A549 (cell line): ENCODE measurements around the gene ZNF804B. TPM values are rescaled to one million over a fixed set of nuclear protein-coding genes. Genes with fewer than 3 reads are reported as not detected.

Source experiments
- ATAC-seq, 2 experiments: fragments of 200-7000 bp in 1 of 2; fragments of >200 bp in 1 of 2; cut with Nextera tagmentation in 1 of 2; cut with Tn5 transposase in 1 of 2; 3 replicates each; pipeline versions ENCODE4 v1.8.0 to v1.9.1; 2018 to 2020; ENCODE audit warnings: mild to moderate bottlenecking in 1 of 2, moderate library complexity in 1 of 2
- CTCF ChIA-PET: fragments of 300-600 bp; sonication (Branson Sonifier 250); formaldehyde crosslinking; extraction: SDS; loops from one replicate; lab custom pipeline; 2021; ENCODE audit warnings: antibody characterized with exemption, inconsistent platforms; lab: Yijun Ruan, JAX
- POLR2A ChIA-PET: fragments of 350-600 bp; formaldehyde crosslinking; extraction: SDS; loops from one replicate; lab custom pipeline; 2021; ENCODE audit warnings: antibody characterized with exemption, inconsistent platforms; lab: Yijun Ruan, JAX
- DNase-seq, 2 experiments: peaks; one replicate each; pipeline versions ENCODE4 v3.0.0 to v3.0.0-alpha.2; 2011 to 2016; ENCODE audit warnings: low read depth in 1 of 2, low spot score in 1 of 2
- FAIRE-seq: peaks from 2 replicates; lab custom pipeline; 2011; peaks lifted over from hg19 to GRCh38; lab: Jason Lieb, UNC
- H3K27ac ChIP-seq, 2 experiments: fragments of >200 bp; sonication (Bioruptor Twin); formaldehyde crosslinking; 3 replicates each; pipeline ENCODE4 v1.5.1; 2016 to 2017
- H3K4me1 ChIP-seq: fragments of >200 bp; sonication (Bioruptor Twin); formaldehyde crosslinking; 3 replicates; pipeline ENCODE4 v1.6.1; 2016
- H3K4me2 ChIP-seq: fragments of >200 bp; sonication (Bioruptor Twin); formaldehyde crosslinking; 3 replicates; pipeline ENCODE4 v1.6.1; 2016
- H3K4me3 ChIP-seq: fragments of >200 bp; sonication (Bioruptor Twin); formaldehyde crosslinking; 3 replicates; pipeline ENCODE4 v1.5.1; 2016
- H3K9me3 ChIP-seq: fragments of >200 bp; sonication (Bioruptor Twin); formaldehyde crosslinking; 3 replicates; pipeline ENCODE4 v1.6.1; 2016
- CBX2 ChIP-seq: fragments of 200-600 bp; sonication (generic); IDR thresholded peaks from 2 replicates; pipeline ENCODE4 v1.6.1; 2016; ENCODE audit warnings: low read depth, mild to moderate bottlenecking, borderline replicate concordance
- CEBPB ChIP-seq, 2 experiments: fragments of >200 bp in 1 of 2; sonication (Bioruptor Twin) in 1 of 2; formaldehyde crosslinking in 1 of 2; IDR thresholded peaks; 2 replicates each; pipeline ENCODE4 v1.6.1; 2012 to 2016
- CHD4 ChIP-seq: fragments of 200-600 bp; sonication (generic); IDR thresholded peaks from 2 replicates; pipeline ENCODE4 v1.6.1; 2016; ENCODE audit warnings: antibody characterized with exemption, mild to moderate bottlenecking, borderline replicate concordance
- FOSL2 ChIP-seq, 2 experiments: fragments of 450-650 bp in 1 of 2; fragments of >200 bp in 1 of 2; sonication (Bioruptor Twin) in 1 of 2; formaldehyde crosslinking; IDR thresholded peaks; 2 replicates each; pipeline versions ENCODE4 v1.5.0 to v1.6.1; 2016 to 2020; ENCODE audit warnings: mild to moderate bottlenecking in 1 of 2, moderate library complexity in 1 of 2
- GATA3 ChIP-seq: IDR thresholded peaks from 2 replicates; pipeline ENCODE4 v1.6.1; 2012; ENCODE audit warnings: borderline replicate concordance
- HDAC2 ChIP-seq: fragments of 200-600 bp; sonication (generic); IDR thresholded peaks from 2 replicates; pipeline ENCODE4 v1.6.1; 2016
- JUN ChIP-seq, 2 experiments: fragments of >200 bp; sonication (Bioruptor Twin); formaldehyde crosslinking; IDR thresholded peaks; 2 replicates in 1 of 2; 3 replicates in 1 of 2; pipeline ENCODE4 v1.6.1; 2016 to 2017
- MAFK ChIP-seq: fragments of 450-650 bp; IDR thresholded peaks from 2 replicates; pipeline ENCODE4 v1.6.1; 2014; ENCODE audit not compliant: partially characterized antibody
- MYC ChIP-seq: IDR thresholded peaks from 2 replicates; pipeline ENCODE4 v1.6.1; 2012; ENCODE audit warnings: mild to moderate bottlenecking, inconsistent platforms, low read length, improper control_type of control experiment, borderline replicate concordance
- NR3C1 ChIP-seq: fragments of >200 bp; sonication (Bioruptor Twin); formaldehyde crosslinking; IDR thresholded peaks from 3 replicates; pipeline ENCODE4 v1.6.1; 2017
- RAD21 ChIP-seq, 2 experiments: fragments of >200 bp in 1 of 2; sonication (Bioruptor Twin) in 1 of 2; formaldehyde crosslinking in 1 of 2; IDR thresholded peaks in 1 of 2; conservative IDR thresholded peaks in 1 of 2; 2 replicates in 1 of 2; 3 replicates in 1 of 2; pipeline ENCODE4 v1.6.1; 2012 to 2018; ENCODE audit warnings: inconsistent platforms in 1 of 2
- RARB ChIP-seq: fragments of 250-450 bp; sonication (Bioruptor Pico); IDR thresholded peaks from 2 replicates; pipeline ENCODE4 v1.8.0; 2021; ENCODE audit warnings: mild to moderate bottlenecking, moderate library complexity
- RFX5 ChIP-seq: fragments of 450-650 bp; IDR thresholded peaks from 2 replicates; pipeline ENCODE4 v1.7.1; 2014; ENCODE audit warnings: antibody characterized with exemption, mild to moderate bottlenecking, moderate library complexity
- SMC3 ChIP-seq: fragments of >200 bp; sonication (Bioruptor Twin); formaldehyde crosslinking; IDR thresholded peaks from 3 replicates; pipeline ENCODE4 v1.6.1; 2018; ENCODE audit warnings: inconsistent platforms
- TP53 ChIP-seq: fragments of 250-450 bp; sonication (Bioruptor Pico); IDR thresholded peaks from 2 replicates; pipeline ENCODE4 v1.5.0; 2021; ENCODE audit warnings: mild to moderate bottlenecking, moderate library complexity
- WGBS: methylation state at CpG from one replicate; pipeline ENCODE4 v1.1.6; 2017; ENCODE audit errors: missing lambda C conversion rate; 5-methylcytosine and 5-hydroxymethylcytosine counted together
- polyA plus RNA-seq, 4 experiments: library from polyadenylated mRNA; depleted of rRNA in 3 of 4; stranded (reverse); fragments of >200 nt; fragmentation: RNase III in 1 of 4; extraction: RNeasy Plus Mini Kit Qiagen cat#74134 plus additional on column Dnase treatment in 1 of 4; gene quantifications; 2 replicates in 3 of 4; 3 replicates in 1 of 4; pipeline ENCODE4 v1.2.3, GENCODE V29; 2011 to 2017
- TF ChIP-seq, protein P1 (sequence below): fragments of 450-650 bp; IDR thresholded peaks from 2 replicates; pipeline ENCODE4 v1.6.1; 2014; ENCODE audit warnings: antibody characterized with exemption
- TF ChIP-seq, protein P2 (sequence below): fragments of 200-600 bp; sonication (generic); IDR thresholded peaks from 2 replicates; pipeline ENCODE4 v1.6.1; 2016; ENCODE audit warnings: antibody characterized with exemption, mild to moderate bottlenecking, moderate library complexity
- TF ChIP-seq, protein P3 (sequence below): fragments of >200 bp; sonication (Bioruptor Twin); formaldehyde crosslinking; IDR thresholded peaks from 3 replicates; pipeline ENCODE4 v1.6.1; 2016
- TF ChIP-seq, protein P4 (sequence below): IDR thresholded peaks from 2 replicates; pipeline ENCODE4 v1.6.1; 2012
- TF ChIP-seq, protein P5 (sequence below): IDR thresholded peaks from 2 replicates; pipeline ENCODE4 v1.6.1; 2012; ENCODE audit warnings: low read depth, borderline replicate concordance
- TF ChIP-seq, protein P6 (sequence below): fragments of >200 bp; sonication (Bioruptor Twin); formaldehyde crosslinking; IDR thresholded peaks from 2 replicates; pipeline ENCODE4 v1.6.1; 2016

ZNF804B gene
- polyA plus RNA-seq, 2 of the 4 experiments (the other 2 are of a cell fraction), result not detected

DNA sequence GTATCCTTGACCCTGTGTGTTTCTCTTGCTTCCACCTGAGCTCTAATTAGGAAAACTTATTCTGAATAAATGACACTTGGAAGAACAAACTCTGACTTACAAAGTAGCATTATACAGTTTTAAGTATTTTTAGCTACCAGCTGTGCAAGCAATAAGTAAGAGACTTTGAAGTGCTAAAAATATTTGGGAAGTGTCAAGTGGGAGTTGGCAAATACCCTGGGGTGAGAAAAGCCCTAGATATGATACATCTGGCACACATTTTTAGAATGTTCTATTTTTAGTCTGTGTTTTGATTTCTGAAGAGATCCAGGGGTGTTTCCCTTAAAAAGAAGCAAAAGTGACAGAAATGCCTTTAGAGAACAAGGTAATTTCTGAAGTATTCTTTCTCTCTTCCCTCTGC lies 168.8 kb downstream of the ZNF804B start:
- ChIA-PET POLR2A (no interaction called here), CTCF (no interaction called here)
- no peak for TF ChIP-seq CBX2
- no peak for TF ChIP-seq MYC
- no peak for TF ChIP-seq RFX5
- TF ChIP-seq, protein P1, sequence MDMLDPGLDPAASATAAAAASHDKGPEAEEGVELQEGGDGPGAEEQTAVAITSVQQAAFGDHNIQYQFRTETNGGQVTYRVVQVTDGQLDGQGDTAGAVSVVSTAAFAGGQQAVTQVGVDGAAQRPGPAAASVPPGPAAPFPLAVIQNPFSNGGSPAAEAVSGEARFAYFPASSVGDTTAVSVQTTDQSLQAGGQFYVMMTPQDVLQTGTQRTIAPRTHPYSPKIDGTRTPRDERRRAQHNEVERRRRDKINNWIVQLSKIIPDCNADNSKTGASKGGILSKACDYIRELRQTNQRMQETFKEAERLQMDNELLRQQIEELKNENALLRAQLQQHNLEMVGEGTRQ, result no peak
- TF ChIP-seq HDAC2, result no peak
- TF ChIP-seq, protein P2, sequence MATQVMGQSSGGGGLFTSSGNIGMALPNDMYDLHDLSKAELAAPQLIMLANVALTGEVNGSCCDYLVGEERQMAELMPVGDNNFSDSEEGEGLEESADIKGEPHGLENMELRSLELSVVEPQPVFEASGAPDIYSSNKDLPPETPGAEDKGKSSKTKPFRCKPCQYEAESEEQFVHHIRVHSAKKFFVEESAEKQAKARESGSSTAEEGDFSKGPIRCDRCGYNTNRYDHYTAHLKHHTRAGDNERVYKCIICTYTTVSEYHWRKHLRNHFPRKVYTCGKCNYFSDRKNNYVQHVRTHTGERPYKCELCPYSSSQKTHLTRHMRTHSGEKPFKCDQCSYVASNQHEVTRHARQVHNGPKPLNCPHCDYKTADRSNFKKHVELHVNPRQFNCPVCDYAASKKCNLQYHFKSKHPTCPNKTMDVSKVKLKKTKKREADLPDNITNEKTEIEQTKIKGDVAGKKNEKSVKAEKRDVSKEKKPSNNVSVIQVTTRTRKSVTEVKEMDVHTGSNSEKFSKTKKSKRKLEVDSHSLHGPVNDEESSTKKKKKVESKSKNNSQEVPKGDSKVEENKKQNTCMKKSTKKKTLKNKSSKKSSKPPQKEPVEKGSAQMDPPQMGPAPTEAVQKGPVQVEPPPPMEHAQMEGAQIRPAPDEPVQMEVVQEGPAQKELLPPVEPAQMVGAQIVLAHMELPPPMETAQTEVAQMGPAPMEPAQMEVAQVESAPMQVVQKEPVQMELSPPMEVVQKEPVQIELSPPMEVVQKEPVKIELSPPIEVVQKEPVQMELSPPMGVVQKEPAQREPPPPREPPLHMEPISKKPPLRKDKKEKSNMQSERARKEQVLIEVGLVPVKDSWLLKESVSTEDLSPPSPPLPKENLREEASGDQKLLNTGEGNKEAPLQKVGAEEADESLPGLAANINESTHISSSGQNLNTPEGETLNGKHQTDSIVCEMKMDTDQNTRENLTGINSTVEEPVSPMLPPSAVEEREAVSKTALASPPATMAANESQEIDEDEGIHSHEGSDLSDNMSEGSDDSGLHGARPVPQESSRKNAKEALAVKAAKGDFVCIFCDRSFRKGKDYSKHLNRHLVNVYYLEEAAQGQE, result no peak
- TF ChIP-seq NR3C1, result no peak
- TF ChIP-seq, protein P3, sequence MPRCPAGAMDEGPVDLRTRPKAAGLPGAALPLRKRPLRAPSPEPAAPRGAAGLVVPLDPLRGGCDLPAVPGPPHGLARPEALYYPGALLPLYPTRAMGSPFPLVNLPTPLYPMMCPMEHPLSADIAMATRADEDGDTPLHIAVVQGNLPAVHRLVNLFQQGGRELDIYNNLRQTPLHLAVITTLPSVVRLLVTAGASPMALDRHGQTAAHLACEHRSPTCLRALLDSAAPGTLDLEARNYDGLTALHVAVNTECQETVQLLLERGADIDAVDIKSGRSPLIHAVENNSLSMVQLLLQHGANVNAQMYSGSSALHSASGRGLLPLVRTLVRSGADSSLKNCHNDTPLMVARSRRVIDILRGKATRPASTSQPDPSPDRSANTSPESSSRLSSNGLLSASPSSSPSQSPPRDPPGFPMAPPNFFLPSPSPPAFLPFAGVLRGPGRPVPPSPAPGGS, result no peak
- TF ChIP-seq, protein P4, sequence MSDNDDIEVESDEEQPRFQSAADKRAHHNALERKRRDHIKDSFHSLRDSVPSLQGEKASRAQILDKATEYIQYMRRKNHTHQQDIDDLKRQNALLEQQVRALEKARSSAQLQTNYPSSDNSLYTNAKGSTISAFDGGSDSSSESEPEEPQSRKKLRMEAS, result no peak
- no peak for TF ChIP-seq JUN (IDR thresholded peaks at IDR 0.05)
- TF ChIP-seq, protein P5, sequence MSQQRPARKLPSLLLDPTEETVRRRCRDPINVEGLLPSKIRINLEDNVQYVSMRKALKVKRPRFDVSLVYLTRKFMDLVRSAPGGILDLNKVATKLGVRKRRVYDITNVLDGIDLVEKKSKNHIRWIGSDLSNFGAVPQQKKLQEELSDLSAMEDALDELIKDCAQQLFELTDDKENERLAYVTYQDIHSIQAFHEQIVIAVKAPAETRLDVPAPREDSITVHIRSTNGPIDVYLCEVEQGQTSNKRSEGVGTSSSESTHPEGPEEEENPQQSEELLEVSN, result no peak
- TF ChIP-seq GATA3, result no peak
- Histone ChIP-seq H3K27ac (no peak overlapping the region), H3K4me1 (no peaks in the 10 kb centered on the region), H3K4me3 (no peak overlapping the region), H3K4me2 (no peak overlapping the region), H3K9me3 (no peaks in the 10 kb centered on the region)
- FAIRE-seq, result no peak
- no peak for DNase-seq
- no peak for ATAC-seq

DNA sequence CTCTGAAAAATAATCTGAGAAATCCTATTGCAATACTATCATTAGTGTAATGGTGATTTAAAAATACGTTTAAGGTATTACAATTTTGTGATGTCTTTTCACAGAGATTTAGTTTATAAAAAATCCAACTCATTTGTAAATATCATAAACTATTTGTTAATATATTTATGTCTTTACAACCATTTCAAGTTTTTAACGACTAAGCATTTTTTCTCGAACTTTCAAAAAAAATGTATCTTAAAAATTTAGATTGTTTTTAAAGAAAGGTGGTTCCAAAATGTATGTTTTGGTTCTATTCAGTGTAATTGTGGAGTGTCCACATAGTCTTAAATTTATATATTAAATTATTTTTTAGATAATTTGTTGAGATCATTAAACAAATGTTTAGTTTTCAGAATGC lies 170.2 kb downstream of the ZNF804B start:
- no peak overlapping the region for H3K4me2 ChIP-seq
- DNase-seq, result no peak
- no peak for TF ChIP-seq CEBPB (IDR thresholded peaks at IDR 0.05)
- no peak for TF ChIP-seq FOSL2 (IDR thresholded peaks at IDR 0.05)
- TF ChIP-seq FOSL2 (CRISPR knock-in tag; IDR thresholded peaks at IDR 0.05), result no peak
- no peak for TF ChIP-seq RAD21 (conservative IDR thresholded peaks at IDR 0.05 in 1 of 2, IDR thresholded peaks at IDR 0.05 in 1 of 2)
- TF ChIP-seq, protein P1, result no peak
- TF ChIP-seq MAFK, result no peak
- no peak for TF ChIP-seq SMC3
- no peak for TF ChIP-seq RARB (CRISPR knock-in tag)
- no peak for TF ChIP-seq CHD4
- TF ChIP-seq, protein P6, sequence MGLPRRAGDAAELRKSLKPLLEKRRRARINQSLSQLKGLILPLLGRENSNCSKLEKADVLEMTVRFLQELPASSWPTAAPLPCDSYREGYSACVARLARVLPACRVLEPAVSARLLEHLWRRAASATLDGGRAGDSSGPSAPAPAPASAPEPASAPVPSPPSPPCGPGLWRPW, result no peak
- TF ChIP-seq TP53, result no peak
- TF ChIP-seq, all 56 proteins: peak for 0
- ATAC-seq (no peak), FAIRE-seq (no peak)
- ChIA-PET CTCF (no interaction called here), POLR2A (no interaction called here)
- no peak overlapping the region for H3K27ac ChIP-seq
- no peak overlapping the region for H3K4me3 ChIP-seq
- no peaks in the 10 kb centered on the region for H3K4me1 ChIP-seq
- 3% methylated on average over 3 of the region's 3 CpGs for WGBS
- no peaks in the 10 kb centered on the region for H3K9me3 ChIP-seq
